UCSD-AML1 (cell line): ENCODE measurements around the gene CNTNAP5.

Experiments used
- DNase-seq: peaks from one replicate; lab custom pipeline; 2025; ENCODE audit not compliant: unreplicated experiment; lab: John Stamatoyannopoulos, UW

CNTNAP5 gene

GRCh38 chr2:124536591-124536990, 511.5 kb downstream of the CNTNAP5 start:
- no peak for DNase-seq

- DNase-seq: no peak
These were observed 513.5 kb downstream of the CNTNAP5 start for GRCh38 chr2:124538549-124538948.

GRCh38 chr2:124540805-124541204, 515.7 kb downstream of the CNTNAP5 start:
- no peak for DNase-seq

GRCh38 chr2:124542932-124543640, 518.0 kb downstream of the CNTNAP5 start:
- no peak for DNase-seq

GRCh38 chr2:124547700-124548099, 522.6 kb downstream of the CNTNAP5 start:
- DNase-seq: no peak

- DNase-seq: no peak
These were observed 533.3 kb downstream of the CNTNAP5 start for GRCh38 chr2:124558277-124558905.

GRCh38 chr2:124559236-124559635, 534.1 kb downstream of the CNTNAP5 start:
- no peak for DNase-seq

- DNase-seq: no peak
These were observed 535.6 kb downstream of the CNTNAP5 start for GRCh38 chr2:124560592-124561112.

- no peak for DNase-seq
These were observed 536.4 kb downstream of the CNTNAP5 start for GRCh38 chr2:124561486-124561885.

- DNase-seq: no peak
These were observed 538.3 kb downstream of the CNTNAP5 start for GRCh38 chr2:124563426-124563825.

GRCh38 chr2:124566518-124566970, 541.5 kb downstream of the CNTNAP5 start:
- DNase-seq: no peak

GRCh38 chr2:124570872-124571271, 545.8 kb downstream of the CNTNAP5 start:
- DNase-seq: no peak

- no peak for DNase-seq
These were observed 546.7 kb downstream of the CNTNAP5 start for GRCh38 chr2:124571836-124572235.

GRCh38 chr2:124572934-124573634, 548.0 kb downstream of the CNTNAP5 start:
- no peak for DNase-seq

GRCh38 chr2:124575497-124575896, 550.4 kb downstream of the CNTNAP5 start:
- DNase-seq: no peak

GRCh38 chr2:124580263-124580662, 555.2 kb downstream of the CNTNAP5 start:
- no peak for DNase-seq

GRCh38 chr2:124582387-124582786, 557.3 kb downstream of the CNTNAP5 start:
- DNase-seq: no peak

GRCh38 chr2:124584615-124585014, 559.5 kb downstream of the CNTNAP5 start:
- DNase-seq: no peak

GRCh38 chr2:124585277-124585676, 560.2 kb downstream of the CNTNAP5 start:
- no peak for DNase-seq

GRCh38 chr2:124586210-124586609, 561.1 kb downstream of the CNTNAP5 start:
- DNase-seq: no peak

GRCh38 chr2:124586835-124587234, 561.7 kb downstream of the CNTNAP5 start:
- DNase-seq: no peak

GRCh38 chr2:124589971-124590370, 564.9 kb downstream of the CNTNAP5 start:
- DNase-seq: no peak
